ENCODE data around the gene SYNGR3.

DNA sequence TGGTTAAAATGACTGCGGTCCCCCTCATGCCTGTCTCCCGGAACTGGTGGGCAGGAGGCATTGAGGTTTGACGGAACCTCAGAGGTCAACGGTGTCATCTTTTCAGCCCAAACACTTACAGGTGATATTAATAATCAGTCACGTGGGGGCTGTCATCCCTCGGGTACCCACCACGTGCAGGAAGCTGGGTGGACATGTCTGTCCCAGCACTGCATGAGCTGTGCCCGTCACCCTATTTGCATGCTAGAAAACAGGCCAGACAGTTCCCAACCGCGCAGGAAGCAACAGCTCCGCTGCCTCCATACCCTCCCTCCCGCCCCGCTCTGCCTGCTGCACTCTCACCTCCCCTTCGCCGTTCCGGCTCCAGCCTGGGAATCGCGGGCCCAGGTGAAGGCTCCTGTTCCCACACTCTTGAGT lies 1.4 kb downstream of the SYNGR3 start:
- TF ChIP-seq, protein P1, sequence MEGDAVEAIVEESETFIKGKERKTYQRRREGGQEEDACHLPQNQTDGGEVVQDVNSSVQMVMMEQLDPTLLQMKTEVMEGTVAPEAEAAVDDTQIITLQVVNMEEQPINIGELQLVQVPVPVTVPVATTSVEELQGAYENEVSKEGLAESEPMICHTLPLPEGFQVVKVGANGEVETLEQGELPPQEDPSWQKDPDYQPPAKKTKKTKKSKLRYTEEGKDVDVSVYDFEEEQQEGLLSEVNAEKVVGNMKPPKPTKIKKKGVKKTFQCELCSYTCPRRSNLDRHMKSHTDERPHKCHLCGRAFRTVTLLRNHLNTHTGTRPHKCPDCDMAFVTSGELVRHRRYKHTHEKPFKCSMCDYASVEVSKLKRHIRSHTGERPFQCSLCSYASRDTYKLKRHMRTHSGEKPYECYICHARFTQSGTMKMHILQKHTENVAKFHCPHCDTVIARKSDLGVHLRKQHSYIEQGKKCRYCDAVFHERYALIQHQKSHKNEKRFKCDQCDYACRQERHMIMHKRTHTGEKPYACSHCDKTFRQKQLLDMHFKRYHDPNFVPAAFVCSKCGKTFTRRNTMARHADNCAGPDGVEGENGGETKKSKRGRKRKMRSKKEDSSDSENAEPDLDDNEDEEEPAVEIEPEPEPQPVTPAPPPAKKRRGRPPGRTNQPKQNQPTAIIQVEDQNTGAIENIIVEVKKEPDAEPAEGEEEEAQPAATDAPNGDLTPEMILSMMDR (conservative IDR thresholded peaks at IDR 0.05 in 1 of 2, IDR thresholded peaks at IDR 0.05 in 1 of 2; ENCODE audit: low read depth in 1 of 2, low read length in 2 of 2), result no peak
- peak; percentile 41 for TF ChIP-seq EZH2 (IDR thresholded peaks at IDR 0.05; ENCODE audit: low read length, missing control alignments)

All from fibroblast of lung (primary cell).